ENCODE results near the gene ELMOD1.

ELMOD1 gene

DNA sequence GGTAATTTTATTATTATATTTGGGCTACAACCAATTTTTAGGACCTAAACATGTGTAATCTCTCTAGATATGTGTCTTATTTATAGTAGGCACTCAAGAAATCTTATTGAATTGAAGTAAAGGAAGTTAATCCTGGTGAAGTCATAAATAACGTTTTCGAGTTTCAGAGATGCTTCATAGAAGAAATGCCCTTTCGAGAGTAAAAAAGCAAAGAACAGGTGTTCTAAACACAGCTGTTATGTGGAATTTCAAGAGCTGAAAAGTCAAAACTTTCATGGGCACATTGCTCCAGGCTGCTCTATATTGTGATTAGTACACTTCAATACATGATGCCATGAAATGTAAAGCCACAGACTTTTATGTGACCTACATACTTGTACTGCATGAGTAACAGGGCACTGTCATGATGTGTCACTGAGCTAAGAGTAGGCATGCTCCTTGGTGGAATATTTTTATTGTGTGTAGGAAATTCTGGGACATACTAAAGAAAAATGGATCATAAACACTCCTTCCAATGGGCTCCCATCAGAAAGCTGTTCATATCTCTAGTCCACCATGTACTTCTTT, 7.2 kb upstream of the ELMOD1 start:
- TF ChIP-seq, protein P1, sequence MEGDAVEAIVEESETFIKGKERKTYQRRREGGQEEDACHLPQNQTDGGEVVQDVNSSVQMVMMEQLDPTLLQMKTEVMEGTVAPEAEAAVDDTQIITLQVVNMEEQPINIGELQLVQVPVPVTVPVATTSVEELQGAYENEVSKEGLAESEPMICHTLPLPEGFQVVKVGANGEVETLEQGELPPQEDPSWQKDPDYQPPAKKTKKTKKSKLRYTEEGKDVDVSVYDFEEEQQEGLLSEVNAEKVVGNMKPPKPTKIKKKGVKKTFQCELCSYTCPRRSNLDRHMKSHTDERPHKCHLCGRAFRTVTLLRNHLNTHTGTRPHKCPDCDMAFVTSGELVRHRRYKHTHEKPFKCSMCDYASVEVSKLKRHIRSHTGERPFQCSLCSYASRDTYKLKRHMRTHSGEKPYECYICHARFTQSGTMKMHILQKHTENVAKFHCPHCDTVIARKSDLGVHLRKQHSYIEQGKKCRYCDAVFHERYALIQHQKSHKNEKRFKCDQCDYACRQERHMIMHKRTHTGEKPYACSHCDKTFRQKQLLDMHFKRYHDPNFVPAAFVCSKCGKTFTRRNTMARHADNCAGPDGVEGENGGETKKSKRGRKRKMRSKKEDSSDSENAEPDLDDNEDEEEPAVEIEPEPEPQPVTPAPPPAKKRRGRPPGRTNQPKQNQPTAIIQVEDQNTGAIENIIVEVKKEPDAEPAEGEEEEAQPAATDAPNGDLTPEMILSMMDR (IDR thresholded peaks at IDR 0.05; ENCODE audit: control insufficient read depth, insufficient read depth, low read depth, low read length, missing control alignments) = no peak
- no peak for DNase-seq (ENCODE audit: low read depth)
- no peak overlapping the region for H3K4me3 ChIP-seq (ENCODE audit: control insufficient read depth, low read depth, low read length)

DNA sequence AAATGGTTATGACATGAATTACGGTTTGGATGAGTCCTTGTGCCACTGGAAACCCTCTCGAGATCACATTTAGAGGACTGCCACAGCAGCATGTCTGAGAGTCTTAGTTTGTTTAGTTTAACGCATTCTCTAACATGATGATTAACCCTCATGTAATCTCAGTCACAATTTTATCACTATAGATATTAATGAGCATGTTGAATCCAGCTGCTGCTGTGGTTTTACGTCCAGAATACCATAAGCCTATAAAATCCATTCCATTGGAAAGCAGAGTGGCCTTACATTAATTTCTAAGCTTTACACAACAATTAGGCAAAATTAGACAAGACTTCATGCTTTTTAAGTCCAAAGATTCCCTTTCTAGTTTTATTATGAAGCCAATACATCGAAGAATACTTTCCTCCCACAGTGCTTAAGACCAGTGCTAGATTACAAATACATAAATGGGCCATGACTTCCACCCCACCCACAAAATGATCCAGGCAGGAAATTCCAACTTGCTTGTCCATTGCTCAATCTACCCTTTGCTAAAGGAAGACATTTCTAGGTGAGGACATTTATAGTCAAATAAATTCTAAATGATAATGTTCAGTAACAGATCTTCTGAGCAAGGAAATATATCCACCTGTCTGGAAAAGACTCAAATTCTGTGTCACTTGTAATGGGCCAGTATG, 3.5 kb upstream of the ELMOD1 start:
- TF ChIP-seq, protein P1 (IDR thresholded peaks at IDR 0.05; ENCODE audit: control insufficient read depth, insufficient read depth, low read depth, low read length, missing control alignments) = no peak
- no peak for DNase-seq (ENCODE audit: low read depth)
- H3K4me3 ChIP-seq (ENCODE audit: control insufficient read depth, low read depth, low read length) = no peak overlapping the region

DNA sequence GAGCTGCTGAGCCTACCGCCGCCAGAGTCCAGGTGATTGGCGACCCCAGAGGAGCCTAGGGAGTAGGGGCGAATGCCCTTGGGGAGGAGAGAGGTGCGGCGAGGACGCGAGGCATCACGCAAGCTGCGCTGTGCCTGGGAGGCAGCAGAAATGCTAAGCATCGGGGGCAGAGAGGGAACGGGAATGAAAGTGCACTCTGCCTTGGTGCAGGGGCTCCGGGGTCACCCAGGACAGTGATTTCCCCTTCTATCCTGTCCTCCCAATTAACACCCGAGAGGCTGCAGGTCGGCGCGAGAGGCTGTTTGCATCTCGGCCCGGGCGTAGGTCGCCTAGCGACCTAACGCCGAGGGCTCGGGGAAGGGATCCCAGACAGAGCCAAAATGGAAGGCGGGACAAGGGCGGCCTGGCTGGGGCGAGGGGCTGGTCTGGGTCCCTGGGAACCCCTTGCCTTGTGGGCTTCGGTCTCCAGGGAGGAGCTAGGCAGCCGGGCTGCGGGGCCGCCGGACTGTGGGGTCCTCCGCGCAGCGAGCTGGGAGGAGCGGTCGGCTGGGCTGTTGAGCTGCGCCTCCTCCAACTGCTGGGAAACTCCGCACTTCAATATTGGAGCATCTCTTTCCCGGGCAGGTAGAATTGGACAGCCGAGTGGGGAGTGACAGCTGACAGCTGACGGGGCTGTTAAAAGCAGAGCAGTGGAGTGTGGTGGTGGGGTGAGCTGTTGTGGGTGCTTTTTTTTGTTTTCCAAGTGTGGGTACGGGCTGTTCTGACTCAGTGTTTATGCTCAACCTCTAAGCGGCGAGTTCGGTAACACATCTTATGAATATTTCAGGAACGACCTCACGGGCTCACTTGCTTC, 657 bp downstream of the ELMOD1 start:
- TF ChIP-seq, protein P1 (IDR thresholded peaks at IDR 0.05; ENCODE audit: control insufficient read depth, insufficient read depth, low read depth, low read length, missing control alignments) = no peak
- no peak for DNase-seq (ENCODE audit: low read depth)
- H3K4me3 ChIP-seq (ENCODE audit: control insufficient read depth, low read depth, low read length) = peak overlapping the region; percentile 67

DNA sequence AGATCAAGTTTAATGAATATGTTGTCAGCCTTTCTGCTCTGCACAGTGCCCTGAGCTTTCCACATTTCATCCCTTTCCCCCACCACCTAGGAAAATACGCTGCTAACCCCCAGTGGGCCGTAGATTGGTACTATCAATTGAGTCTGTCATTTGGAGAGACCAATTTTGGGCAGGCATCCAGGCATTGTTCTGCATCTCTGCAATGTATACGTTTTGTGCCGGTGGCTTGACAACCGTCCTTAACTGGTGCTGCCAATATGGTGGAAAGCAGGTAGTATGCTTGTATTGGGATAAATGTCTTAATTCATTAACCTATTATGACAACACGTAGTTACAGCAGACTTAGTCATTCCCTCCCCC, 1.3 kb downstream of the ELMOD1 start:
- DNase-seq (ENCODE audit: low read depth) = no peak
- TF ChIP-seq, protein P1 (IDR thresholded peaks at IDR 0.05; ENCODE audit: control insufficient read depth, insufficient read depth, low read depth, low read length, missing control alignments) = no peak
- no peak overlapping the region for H3K4me3 ChIP-seq (ENCODE audit: control insufficient read depth, low read depth, low read length)

DNA sequence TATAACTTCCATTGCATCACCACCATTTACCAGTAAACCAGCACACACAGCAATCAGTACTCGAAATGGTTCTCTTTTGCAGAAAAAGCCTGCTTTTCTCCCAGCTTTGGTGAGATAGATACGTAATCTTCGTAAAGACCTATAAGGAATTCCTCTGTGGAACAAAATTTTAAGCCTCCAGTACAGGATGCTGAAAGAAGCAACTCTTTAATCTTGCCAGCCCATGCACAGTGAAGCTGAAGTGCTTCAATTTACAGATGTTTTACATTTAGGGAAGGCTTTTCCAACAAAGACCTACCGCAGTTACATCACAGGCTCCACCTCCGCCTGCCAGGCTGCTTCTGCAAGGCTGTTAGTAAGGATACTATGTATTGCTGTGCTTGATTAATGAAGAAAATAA, 1.9 kb downstream of the ELMOD1 start:
- TF ChIP-seq, protein P1 (IDR thresholded peaks at IDR 0.05; ENCODE audit: control insufficient read depth, insufficient read depth, low read depth, low read length, missing control alignments) = no peak
- no peak for DNase-seq (ENCODE audit: low read depth)
- H3K4me3 ChIP-seq (ENCODE audit: control insufficient read depth, low read depth, low read length) = no peak overlapping the region

DNA sequence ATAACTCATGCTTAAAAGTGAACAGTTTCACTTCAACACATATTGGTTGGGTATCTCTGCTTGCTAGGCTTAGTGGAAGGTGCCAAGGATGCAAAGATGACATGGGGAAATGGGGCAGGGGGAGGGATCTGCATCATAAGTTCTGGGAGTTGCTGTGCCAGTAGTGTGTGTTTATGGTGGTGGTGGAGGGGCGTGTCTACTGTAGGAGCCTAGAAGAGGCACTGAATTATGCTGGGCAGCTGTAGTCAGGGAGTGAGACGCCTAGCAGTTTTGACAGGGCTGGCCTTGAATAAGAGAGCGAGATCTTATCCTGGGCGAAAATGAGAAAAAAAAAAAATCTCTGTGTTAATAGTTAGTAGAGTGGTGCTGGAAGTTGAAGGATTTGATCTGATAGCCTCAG, 3.0 kb downstream of the ELMOD1 start:
- TF ChIP-seq, protein P1 (IDR thresholded peaks at IDR 0.05; ENCODE audit: control insufficient read depth, insufficient read depth, low read depth, low read length, missing control alignments) = no peak
- no peak for DNase-seq (ENCODE audit: low read depth)
- no peak overlapping the region for H3K4me3 ChIP-seq (ENCODE audit: control insufficient read depth, low read depth, low read length)

Measured in AG09309 (cell line).